GM18867 (cell line): ENCODE measurements around the gene METTL1.
A peak's percentile ranks its signal among the peaks of the same experiment; 100 is the strongest.

Experiments
- ATAC-seq: cut with Tn5 transposase; IDR thresholded peaks from one replicate; pipeline ENCODE4 v1.9.1; 2021; ENCODE audit warnings: mild to moderate bottlenecking, moderate library complexity; ENCODE audit not compliant: unreplicated experiment

Gene METTL1

DNA sequence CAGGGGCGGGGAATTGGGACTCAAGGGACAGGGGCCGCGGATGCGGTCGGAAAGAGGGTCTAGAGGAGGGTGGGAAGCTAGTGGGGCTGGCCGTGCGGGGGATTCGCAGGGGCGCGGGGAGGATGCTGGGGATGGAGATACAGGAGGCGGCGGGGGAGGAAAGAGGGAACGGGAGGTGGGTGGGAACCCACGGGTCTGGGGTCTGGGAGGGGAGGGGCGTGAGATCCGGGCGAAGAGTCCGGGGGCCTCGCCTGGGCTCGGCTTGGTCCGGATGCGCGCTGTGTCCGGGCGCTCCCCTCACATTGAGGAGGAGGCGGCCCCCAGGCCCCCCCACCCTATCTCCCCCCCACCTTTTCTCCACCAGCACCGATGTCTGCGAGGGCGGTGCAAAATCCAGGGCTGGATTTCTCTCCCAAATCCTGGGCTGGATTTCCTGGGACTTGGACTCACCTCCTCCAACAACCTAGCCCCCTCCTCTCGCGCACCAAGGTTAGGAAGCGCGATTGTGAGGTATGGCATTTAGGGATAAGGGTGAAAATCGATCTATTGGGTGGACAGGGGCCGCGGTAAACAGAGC lies 33.2 kb downstream of the METTL1 start, which contains the start of gene AGAP2:
TSS of gene AGAP2 (minus strand) at position 82 of the 577 bp plus-strand sequence. CDS start 496 bp downstream, outside the sequence.
- no peak for ATAC-seq

DNA sequence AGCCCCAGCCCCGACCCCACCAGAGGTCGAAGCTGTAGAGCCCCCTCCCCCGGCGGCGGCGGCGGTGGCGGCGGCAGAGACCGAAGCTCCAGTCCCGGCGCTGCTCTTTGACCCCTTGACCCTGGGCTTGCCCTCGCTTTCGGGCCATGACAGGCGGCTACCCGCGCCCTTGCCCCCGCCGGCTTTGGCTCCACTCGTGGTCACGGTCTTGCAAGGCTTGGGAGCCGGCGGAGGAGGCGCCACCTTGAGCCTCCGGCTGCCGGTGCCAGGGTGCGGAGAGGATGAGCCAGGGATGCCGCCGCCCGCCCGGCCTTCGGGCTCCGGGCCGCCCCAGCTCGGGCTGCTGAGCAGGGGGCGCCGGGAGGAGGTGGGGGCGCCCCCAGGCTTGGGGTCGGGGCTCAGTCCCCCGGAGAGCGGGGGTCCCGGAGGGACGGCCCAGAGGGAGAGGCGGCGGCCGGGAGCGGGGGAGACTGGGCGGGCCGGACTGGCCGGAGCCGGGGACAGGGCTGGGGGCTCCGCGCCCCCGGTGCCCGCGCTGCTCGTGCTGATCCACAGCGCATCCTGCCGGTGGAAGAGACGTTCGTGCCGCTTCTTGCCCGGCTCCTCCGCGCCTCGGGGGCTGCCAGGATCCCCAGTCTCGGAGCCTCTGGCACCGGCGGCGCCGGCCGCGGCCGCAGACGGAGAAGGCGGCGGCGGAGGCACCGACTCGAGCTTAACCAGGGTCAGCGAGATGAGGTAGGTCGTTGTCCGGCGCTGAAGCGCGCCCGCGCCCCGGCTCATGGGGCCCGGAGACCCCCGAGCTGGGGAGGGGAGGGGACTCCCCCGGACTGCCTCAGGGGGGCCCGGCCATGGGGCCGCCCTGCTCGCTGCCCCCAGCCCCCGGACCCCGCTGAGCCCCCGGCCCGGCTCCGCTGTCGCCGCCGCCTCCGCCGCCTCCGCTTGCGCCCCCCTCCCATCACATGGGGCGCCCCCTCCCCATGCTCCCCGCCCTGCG lies 34.1 kb downstream of the METTL1 start:
- no peak for ATAC-seq

DNA sequence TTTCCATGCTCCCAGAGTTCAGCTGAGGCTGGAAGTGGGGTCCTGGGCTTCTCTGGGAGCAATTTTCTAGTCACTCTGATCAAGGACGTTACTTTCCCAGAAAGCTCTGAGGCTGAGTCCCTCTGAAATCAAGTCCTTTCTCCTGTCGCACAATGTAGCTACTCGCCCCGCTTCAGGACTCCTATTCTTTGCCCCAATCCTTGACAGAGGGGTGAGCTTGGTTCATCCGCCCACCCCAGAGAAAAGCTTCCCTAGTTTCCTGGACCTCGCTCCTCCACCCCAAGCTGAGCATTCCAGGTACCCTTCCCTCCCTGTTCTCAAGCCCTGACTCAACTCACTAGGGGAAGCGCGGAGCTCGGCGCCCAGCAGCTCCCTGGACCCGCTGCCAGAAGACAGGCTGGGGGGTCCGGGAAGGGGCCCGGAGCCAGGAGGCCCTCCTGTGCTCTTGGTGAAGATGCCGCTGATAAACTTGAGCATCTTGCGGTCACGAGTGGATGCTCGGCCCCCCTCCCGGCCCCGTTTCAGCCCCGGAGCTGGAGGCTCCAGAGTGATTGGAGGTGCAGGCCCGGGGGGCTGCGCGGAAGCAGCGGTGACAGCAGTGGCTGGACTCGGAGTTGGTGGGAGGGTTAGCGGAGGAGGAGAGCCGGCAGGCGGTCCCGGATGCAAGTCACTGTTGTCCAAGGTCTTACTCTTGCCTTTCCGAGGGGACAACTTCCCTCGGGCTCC lies 35.0 kb downstream of the METTL1 start:
- no peak for ATAC-seq

DNA sequence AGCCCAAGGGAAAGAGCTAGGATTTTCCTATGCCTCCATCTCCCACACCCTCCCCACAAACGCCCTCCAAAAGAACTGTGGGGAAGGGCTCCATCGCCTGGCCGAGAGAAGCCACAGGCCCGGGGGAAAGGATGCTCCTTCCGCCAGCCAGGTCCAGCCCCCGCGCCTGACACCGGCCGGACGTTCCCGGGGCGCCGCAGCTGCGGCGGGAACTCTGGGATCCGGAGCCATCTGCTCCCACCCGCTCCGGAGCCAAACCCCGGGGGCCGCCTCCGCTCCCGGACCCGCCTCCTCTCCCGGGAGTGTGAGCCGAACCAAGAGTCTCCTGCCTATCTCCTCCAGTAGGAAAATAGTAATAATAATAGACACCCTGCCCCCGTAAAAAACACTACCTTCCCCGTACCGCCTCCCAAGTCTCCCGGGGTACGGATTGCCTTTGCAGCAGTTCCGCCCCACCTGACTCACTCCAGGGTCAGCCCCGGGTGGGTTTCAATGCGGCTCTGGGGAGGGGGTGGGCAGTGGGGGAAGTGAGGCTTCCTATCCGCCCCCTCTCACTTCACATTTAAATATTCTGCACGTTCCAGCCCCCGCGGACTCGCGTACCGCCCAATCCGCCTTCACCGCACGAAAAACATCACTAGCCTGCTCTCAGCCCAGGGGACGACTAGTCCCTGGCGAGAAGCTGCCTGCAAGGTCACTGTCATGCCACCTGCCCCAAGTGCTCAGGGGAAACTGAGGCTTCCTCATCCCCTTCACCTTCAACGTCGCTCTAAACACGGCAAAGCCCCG lies 35.8 kb downstream of the METTL1 start:
- ATAC-seq = no peak

DNA sequence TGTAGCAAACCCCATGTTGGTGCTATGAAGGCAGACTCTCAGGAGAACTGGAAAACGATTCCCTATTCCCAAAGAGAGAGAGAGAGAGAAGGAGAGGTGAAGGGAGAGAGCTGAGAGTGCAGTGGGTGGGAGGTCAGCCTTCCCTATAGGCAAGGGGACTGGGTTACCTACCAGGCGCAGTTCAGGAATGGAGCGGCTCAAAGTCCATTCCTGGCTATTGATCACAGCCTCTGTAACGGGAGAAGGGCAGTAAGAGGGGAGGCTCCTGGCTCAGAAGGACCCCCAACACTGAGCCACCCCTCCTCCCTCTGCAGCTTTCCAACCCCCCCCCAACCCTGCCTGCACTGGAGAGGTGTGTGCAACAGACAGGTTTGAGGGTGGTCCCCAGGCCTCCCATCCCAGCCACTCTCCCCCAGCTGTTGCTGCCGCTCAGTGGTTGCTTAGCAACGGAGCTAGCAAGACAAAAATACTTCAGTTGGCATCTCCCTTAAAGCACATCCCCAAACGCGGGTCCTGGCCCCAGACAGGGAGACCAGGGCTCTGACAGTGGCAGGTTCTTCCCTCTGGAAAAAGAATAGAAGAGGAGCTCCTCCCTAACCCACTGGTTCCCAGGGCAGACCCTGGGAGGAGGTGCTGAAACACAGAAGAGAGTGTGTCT lies 36.6 kb downstream of the METTL1 start:
- no peak for ATAC-seq

DNA sequence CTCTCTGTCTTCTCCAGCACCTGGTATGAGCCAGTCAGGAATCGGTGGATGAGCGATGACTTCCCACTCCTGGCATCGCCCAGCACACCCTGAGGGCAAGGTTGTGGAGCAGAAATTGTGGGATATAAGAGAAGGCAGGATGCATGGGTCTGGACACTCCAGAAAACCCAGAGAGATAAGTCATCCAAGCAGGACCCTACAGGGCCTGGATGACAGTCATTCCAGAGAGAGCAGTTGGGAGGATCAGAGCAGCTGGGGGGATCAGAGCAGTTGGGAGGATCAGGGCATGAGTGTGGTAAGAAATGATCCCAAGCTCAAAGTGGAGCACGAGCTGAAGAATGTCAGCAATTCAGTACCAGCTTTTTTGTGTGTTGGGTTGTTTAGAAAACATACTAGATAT lies 37.3 kb downstream of the METTL1 start:
- no peak for ATAC-seq

DNA sequence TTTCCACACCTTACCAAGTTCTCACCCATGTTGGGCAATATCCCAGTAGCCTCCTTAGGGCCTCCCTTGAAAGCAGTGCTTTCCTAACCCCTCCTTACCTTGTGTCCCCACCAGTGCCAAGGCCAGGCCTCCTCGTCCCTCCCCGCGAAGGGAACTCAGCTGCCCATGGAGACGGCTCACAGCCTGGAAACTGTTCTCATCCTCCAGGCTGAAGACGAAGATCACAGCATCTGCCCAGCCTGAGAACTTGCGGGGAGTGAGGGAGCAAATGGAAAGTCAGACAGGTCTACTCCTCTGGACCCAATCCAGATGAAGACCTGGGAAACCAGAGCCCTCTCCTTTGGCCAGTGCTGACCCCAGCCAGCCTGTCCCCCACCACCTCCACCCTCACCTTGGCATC lies 38.0 kb downstream of the METTL1 start:
- no peak for ATAC-seq

DNA sequence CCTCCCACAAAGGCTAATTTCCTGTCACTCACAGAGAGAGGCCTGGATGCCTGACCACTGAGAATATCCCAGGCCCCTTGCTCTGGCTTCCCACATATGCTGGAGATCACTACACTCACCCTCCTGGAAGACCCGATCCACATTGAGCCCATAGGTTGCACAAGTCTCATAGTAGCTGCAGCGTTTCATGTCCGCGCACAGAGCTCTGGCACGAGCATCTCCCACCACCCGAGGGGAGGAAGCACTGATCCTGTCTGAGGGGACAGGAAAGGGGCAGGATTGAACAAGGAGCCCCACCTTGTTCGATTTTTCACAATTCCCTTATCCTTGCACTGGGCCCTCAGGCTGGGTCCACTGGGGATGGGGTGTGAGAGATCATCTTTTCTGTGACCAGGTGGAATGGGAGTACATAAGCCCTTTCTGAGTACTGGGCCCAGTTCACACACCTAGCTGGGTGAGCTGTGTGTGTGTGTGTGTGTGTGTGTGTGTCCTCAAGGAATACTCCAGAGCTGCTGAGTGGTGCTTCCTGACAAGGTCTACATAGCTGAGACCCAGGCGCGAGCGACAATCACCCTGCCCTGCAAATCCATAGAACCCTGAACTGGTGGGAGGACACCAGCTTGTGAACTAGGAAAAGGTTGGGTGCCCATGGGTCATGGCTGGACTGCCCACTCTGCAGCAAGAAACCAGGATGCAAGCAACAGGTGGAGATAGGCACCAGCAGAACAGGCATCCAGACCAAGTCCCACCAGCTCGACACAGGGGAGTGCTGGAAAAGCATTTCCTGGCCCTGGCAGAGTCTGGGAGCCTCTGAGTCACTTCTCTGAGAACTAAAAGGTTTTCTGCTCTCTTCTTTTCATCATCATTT lies 38.9 kb downstream of the METTL1 start:
- ATAC-seq = no peak

DNA sequence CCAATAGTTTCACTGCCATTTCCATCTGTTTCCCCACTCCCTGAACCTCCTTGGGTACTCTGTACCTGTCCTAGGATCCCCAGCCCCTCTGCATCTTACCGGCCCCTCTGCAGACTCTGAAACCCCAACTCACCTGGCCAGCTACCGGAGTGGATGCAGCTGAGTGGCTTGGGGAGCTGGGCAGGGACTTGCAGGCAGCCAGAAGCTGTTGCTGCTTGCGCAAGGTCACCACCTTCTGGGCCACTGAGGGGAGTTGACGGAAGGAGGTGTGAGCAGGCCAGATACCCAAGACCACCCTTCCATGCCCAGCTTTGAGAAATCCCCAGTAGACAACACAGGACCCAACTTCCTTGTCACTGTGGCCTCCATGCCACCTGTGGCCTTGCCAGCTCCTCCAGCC lies 39.6 kb downstream of the METTL1 start:
- no peak for ATAC-seq

DNA sequence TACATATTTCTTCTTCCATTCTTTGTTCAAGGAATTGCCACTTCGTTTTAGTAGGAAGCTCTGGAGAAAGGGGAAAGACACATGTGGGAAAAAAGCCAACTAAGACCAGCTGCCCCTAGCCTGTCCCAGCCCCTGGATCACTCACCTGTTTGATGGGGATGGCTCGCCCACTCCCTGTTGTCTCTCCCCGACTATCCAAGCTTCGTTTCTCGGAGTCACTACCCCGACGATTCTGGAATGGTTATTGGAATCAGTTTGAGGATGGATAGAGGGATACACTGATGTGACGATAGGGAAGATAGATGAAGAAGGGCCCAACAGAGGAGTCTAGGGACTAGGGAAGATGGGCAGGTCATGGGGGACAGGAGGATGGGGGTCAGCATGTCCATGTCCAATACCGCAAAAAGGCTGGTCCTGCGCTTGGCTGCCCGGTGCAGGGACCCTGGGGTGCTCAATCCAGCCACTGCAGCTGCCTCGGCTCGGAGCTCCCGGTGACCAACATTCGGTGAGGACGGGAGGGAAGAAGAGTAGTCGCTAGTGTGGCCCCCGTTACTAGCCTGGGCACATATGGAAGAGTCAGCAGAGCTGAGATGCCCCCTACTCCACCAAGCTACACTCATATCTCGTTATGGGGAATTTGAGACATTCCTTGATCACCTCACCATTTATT lies 40.4 kb downstream of the METTL1 start:
- no peak for ATAC-seq

DNA sequence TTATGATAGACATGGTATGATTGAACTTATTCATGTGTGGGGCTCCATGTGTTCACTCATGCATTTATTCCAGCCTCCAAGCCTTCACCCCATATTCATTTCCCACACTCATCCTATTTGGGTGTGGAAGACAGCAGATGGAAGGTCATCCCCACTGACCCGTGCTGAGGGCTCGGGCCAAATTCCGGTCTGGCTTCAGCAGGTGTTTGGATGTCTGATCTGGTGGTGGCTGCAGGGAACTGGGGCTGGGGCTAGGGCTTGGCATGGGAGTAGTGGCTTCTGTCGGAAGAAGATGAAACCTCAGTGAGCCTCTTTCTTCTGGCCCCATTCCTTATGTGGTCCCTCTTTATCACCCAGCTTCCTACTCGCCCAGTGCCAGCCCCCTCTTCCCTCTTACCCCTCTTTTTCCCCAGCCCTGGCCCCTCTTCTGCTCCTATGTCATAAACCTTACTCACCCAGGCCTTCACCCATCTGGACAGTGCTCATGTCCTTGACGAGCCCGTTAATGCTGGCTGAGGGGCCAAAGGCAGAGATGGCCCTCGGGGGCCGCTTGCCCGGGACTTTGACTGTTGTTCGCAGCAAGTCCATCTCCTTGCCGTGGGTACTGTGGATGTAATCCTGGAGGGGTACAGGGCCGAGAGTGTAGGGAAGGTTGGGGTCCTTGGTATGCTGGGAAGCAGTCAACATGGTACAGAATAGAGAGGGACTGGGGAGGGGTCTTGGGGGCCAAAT lies 41.4 kb downstream of the METTL1 start:
- no peak for ATAC-seq

DNA sequence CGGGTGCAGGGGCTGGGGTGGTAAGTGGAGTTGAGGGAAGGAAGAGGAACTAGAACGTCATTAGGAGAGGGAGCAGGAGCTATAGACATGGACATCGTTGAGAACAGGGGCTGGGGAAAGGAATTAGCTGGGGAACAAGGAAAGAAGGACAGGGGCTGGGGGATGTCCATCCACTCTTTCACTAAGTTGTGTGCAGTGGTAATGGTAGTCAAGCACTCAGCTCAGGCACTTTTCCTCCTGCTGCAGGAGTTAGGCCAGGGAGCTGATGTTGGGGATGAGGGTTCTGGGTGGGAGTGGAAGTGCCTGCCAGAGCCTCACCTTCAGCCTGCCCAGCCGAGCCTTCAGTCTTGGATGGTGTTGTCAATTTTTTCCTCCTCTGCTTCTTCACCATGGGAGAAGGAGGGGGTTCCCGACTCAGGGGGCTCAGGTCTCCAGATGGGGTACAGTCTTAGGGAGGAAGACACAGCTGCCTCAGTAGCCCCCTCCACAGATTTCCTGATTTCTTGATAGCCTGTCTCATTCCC lies 42.5 kb downstream of the METTL1 start:
- no peak for ATAC-seq

DNA sequence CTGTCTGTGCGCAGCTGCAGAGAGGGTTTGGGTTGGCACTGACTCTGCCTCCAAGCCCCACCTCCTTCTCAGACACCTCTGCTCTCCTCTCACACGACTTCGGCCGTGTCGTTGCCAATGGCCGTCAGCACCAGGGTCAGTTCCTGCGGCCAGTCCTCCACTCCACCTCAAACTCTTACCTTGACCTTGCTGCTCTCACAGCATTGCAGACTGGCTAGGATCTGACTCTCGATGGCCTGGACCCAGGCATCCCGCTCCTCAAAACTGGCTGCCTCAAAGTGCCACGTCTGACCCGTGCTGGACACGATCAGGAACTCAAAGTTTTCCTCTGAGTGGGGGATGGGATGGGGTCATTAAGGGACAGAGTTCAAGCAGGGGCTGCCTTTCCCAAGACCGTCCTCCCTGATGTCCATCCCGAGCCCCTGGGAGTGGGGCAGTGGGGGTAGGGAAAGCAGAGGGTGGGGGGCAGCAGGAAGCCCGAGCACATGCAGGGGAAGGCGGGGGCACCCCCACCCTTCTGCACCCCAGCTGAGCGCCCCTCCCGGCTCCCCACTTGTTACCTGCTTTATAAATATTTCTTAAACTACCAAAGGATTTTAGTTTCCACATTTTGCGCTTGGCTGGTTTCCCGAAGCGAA lies 44.0 kb downstream of the METTL1 start:
- ATAC-seq = no peak

DNA sequence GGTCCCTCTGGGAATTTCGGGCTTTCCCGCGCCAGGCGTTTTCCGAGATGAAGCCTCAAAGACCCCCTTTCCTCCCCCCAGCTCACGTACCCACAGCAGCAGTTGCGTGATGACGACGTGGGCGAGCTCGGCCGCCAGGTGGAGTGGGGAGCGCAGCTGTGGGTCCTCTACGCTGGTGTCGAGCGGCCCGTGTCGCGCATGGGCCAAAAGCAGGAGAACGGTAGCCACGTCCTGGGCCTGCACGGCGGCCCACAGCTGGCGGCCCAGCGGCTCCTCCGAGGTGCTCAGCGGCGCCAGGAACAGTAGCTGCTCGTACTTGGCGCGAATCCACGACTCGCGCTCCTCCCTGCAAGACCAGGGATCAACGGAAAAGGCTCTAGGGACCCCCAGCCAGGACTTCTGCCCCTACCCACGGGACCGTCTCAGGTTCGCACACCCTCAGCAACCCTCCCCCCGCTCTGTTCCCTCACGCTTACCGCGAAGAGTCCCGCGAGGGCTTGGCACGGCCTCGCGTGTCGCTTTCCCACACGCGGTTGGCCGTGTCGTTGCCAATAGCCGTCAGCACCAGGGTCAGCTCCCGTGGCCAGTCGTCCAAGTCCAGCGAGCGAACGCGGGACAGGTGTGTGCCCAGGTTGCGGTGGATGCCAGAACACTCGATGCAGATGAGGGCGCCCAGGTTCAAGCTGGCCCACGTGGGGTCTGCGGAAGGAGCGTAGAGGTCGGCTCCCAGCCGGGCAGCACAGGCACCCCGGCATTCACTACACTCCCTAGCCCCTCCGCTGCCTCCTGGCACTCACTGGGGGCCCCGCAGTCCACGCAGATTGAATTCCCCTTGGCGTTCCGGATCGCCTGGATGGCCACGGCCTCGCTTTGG lies 44.8 kb downstream of the METTL1 start:
- peak; percentile 28 for ATAC-seq

DNA sequence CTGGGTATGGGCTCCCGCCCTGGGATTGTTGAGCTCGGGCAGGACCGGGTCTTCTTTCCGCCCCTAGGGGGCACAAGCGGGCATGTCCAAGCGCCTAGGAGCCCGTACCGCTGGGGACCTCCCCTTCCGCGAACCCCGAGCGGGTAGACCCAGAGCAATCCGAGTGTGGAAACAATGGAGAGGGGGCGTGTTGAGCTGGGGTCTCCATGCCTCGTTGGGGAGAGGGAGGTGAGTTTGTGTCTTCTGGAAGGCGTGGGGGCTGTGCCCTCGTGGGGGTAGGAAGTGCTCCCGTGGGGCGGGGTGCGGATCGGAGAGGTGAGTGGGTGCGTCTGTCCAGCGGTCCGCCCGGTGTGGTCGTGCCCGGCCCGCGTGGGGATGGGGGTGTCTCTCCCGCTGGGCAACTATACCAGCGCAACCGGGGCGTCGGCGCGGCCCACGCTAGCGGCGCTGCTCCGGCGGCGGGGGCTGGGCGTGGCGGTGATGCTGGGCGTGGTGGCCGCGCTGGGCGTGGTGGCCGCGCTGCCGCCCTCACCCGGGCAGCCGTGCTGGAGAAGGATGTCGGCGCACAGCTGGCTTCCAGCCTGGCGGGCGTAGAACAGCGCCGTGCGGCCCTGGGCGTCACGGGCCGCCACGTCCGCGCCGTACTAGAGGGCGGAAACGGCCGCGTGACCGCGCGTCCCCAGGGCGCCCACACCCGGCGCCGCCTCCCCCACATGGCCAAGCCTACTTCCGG lies 45.6 kb downstream of the METTL1 start:
- ATAC-seq = peak; percentile 63

DNA sequence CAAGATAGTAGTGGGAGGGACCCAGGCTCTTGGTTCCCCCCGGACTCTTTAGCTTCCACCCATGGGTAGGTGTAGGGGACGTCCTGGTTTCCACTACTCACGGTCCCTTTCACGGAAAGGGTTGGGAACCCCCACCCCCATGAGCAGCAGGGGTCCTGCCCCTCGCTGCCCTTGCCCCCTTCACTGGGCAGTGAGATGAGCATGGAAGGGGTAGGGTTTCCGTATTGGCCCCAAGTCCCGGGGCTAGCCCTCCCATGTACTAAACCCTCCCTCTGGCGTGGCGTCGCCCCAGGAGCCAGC lies 46.1 kb downstream of the METTL1 start:
- no peak for ATAC-seq
